NB4 (cell line): ENCODE measurements around the gene ECM2.
A peak's percentile ranks its signal among the peaks of the same experiment; 100 is the strongest.

Experiments
- DNase-seq: peaks from one replicate; pipeline ENCODE4 v3.0.0; 2010; ENCODE audit warnings: low read depth
- H3K4me3 ChIP-seq: one replicate; pipeline ENCODE4 v1.5.1; 2011; ENCODE audit warnings: mild to moderate bottlenecking, low read depth, low read length, moderate library complexity
- CTCF ChIP-seq: IDR thresholded peaks from one replicate; pipeline ENCODE4 v1.5.1; 2012; ENCODE audit warnings: low read depth, low read length
- MAX ChIP-seq: IDR thresholded peaks from 2 replicates; pipeline ENCODE4 v1.6.1; 2011; ENCODE audit warnings: low read depth, low read length
- MYC ChIP-seq: IDR thresholded peaks from 2 replicates; pipeline ENCODE4 v1.6.1; 2011; ENCODE audit warnings: low read depth, low read length
- POLR2A ChIP-seq: IDR thresholded peaks from 2 replicates; pipeline ENCODE4 v1.6.1; 2011; ENCODE audit warnings: mild to moderate bottlenecking; ENCODE audit not compliant: insufficient read length; ENCODE audit errors: extremely low read depth

ECM2 gene

GRCh38 chr9:92547356-92547755, 11.6 kb upstream of the ECM2 start:
- no peak for DNase-seq
- TF ChIP-seq MYC (no peak), MAX (no peak), POLR2A (no peak), CTCF (no peak)
- H3K4me3 ChIP-seq = no peak overlapping the region

- H3K4me3 ChIP-seq = no peak overlapping the region
- no peak for DNase-seq
- TF ChIP-seq MAX (no peak), POLR2A (no peak), MYC (no peak), CTCF (no peak)
Measured at GRCh38 chr9:92545002-92545510, 9.3 kb upstream of the ECM2 start.

- no peak for TF ChIP-seq MYC
- TF ChIP-seq CTCF = no peak
- no peak for TF ChIP-seq POLR2A
- H3K4me3 ChIP-seq = no peak overlapping the region
- DNase-seq = no peak
Measured at GRCh38 chr9:92543972-92544371, 8.2 kb upstream of the ECM2 start.

GRCh38 chr9:92538541-92538940, 2.8 kb upstream of the ECM2 start:
- peak; percentile 20 for DNase-seq
- TF ChIP-seq MAX = no peak
- TF ChIP-seq MYC = no peak
- TF ChIP-seq POLR2A = no peak
- no peak for TF ChIP-seq CTCF
- no peak overlapping the region for H3K4me3 ChIP-seq

GRCh38 chr9:92534674-92535073, 1.1 kb downstream of the ECM2 start:
- no peak overlapping the region for H3K4me3 ChIP-seq
- no peak for DNase-seq
- TF ChIP-seq MYC = no peak
- no peak for TF ChIP-seq MAX
- TF ChIP-seq CTCF = no peak
- no peak for TF ChIP-seq POLR2A

GRCh38 chr9:92534204-92534603, 1.6 kb downstream of the ECM2 start:
- no peak for DNase-seq
- no peak overlapping the region for H3K4me3 ChIP-seq
- no peak for TF ChIP-seq MYC
- no peak for TF ChIP-seq MAX
- no peak for TF ChIP-seq POLR2A
- no peak for TF ChIP-seq CTCF
